NCI-H526 (cell line): ENCODE data around the gene PLGRKT.
"Not testable (repeated sequence)": the region's sequence is repeated elsewhere in the genome, so short reads cannot be mapped to it uniquely, and the experiment has no call there.

Source experiments
- DNase-seq, 2 experiments: peaks; one replicate each; lab custom pipeline; 2025; lab: John Stamatoyannopoulos, UW

The PLGRKT gene

DNA sequence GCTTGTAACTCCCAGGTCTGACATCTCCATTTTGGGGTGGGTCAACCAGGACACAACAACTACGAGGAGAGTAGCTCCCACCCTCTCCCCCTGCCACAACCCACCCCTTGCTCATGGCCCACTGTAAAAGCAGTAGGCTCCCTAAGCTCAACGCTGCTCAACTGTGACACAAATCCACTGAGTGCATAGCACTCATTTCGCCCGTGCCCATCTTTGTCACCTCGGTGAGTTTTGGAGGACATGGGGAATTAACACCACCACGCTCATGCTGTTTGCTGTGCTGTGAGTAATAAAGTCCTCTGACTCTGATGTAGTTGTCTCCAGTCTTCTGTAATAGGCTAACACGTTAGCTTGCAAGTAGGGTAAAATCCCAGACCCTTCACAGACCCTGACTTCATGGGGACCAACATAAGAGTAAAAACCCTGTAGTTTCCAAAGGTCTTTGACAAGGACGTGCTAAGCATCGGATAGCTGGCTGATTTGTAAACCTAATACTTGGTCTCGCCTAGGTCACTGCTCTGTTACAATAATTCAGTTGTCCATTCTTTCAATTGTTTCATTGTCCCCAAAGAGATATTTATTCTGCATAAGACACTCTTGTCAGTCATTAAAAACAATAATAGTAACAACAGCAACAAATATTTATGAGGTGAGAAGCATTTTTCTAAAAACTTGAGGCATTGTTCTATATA is 7.7 kb downstream of the PLGRKT start:
- no peak for DNase-seq

DNA sequence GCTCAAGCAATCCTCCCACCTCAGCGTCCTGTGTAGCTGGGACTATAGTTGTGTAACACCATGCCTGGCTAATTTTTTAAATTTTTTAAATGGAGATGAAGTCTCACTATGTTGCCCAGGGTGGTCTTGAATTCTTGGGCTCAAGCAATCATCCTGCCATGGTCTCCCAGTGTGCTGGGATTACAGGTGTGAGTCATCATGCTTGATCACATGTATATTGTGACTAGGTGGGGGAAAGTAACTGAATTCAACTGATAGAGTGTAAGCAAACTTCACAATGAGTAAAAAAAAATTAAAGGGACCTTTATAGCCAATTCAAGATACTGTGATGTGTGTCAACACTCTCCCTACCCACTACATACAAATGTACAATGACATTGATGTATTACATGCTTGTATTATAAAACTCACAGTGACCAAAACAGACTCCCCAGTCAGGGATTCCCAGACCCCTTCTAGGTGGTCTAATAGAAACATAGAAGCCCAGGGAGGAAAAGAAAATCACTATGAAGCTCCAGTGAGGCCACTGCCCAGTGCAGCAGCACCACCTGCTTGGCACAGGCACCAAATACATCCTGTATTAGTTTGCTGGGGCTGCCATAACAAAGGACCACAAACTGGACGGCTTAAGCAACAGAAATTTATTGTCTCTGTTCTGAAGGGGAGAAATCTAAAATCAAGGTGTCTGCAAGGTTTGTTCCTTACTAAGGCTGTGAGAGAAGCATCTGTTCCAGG is 8.8 kb downstream of the PLGRKT start:
- no peak for DNase-seq

DNA sequence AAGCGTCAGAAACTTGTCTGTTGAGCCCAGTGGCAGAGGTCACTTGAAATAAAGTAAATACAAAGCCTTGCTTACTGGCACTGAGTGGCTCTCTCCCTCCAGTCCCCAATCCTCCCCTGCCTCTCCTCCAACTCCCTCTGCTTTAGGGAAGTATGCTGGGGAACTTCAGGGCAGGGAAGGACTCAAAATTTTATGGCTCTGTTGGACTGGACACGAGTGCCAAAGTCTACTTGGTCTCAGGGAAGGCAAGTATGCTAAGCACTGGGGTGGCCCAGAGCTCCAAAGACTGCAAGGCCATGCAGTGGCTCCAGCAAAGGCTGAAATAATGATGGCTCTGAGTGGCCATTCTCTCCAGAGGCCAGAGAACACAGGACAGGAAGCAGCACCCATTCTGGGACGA is 9.6 kb downstream of the PLGRKT start:
- no peak for DNase-seq

- DNase-seq, result no peak
Measured at GRCh38 chr9:5427005-5427404, 10.7 kb downstream of the PLGRKT start.

GRCh38 chr9:5425006-5425628 is 12.6 kb downstream of the PLGRKT start:
- DNase-seq, result peak; percentile 38 to 57

GRCh38 chr9:5422276-5422675 is 15.4 kb downstream of the PLGRKT start:
- DNase-seq, result no peak

DNA sequence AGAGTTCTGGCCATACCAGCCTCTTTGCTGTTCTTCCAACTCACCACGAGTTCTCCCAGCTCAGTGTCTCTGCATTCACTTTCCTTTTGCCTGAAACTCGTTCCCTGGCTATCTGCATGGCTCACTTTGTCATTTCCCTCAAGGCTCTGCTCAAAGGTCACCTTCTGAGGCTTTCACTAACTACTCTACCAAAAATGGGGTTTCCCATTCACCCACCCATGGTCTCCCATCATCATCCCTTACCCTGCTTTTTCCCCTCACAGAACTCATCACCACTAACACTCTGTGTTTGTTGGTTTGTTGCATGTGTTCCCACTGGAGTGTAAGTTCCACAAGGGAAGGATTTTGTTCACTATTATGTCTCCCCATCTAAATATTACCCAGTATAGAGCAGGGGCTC is 16.6 kb downstream of the PLGRKT start:
- DNase-seq, result no peak

- DNase-seq, result no peak
Measured at GRCh38 chr9:5419987-5420386, 17.7 kb downstream of the PLGRKT start.

DNA sequence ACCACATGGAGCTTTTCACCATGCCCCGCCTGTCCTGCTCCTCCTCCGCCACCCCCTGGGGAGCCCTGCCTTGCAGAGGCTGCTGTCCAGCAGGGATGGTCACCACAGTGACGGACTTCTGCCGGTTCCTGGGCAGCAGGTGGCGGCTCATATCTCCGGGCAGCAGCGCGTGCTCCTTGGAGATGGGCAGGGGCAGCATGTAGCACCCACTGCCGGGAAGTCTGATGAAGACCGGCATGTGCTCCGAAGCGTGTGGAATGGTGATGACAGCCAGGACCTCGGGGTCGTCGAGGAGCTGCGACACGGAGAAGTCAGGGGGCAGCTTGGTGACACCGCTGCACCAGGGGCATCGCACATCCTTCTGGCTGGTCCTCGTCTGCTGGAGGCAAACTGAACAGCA is 19.2 kb downstream of the PLGRKT start:
- no peak for DNase-seq

DNA sequence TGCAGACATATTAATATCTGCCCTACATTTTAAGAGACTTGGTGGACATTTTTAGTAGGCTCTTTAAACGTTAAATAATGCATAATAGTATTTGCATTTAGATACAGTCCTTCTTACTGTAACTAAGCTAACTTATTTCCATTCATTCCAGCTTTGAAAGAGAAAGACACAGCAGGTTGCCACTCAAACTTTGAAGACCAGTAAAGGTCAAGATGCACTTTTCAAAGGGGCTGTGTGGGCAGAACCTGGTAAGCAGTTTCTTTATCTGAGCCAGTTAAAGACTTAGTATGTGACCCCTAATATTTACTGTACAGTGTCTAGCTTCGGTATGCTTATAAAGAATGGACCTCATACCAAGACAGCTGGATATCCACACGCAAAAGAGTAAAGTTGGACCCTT is 20.8 kb downstream of the PLGRKT start:
- DNase-seq, result no peak

GRCh38 chr9:5408596-5408995 is 29.1 kb downstream of the PLGRKT start:
- no peak for DNase-seq

GRCh38 chr9:5402217-5402616 is 35.5 kb downstream of the PLGRKT start:
- DNase-seq, result no peak

- not testable (repeated sequence) for DNase-seq
Measured at GRCh38 chr9:5397547-5397946, 40.2 kb downstream of the PLGRKT start.

DNA sequence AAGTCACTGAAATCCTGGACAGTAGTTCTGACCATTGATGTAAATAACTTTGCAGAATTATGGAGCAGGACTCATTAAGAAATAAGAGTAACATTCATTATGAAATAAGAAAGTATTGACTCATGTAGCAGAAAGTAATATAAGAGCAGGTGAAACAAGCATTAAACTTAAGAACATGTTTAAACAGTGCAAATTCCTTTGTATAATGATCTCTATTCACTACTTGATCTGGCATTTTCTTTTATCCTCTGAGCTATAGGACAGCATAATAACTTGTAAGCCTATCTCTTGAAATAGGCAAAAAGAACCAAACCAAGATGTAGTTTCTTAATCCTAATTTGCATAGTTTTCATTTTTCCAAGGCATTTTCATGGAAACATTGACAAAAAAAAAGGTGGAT is 42.3 kb downstream of the PLGRKT start:
- DNase-seq, result no peak

DNA sequence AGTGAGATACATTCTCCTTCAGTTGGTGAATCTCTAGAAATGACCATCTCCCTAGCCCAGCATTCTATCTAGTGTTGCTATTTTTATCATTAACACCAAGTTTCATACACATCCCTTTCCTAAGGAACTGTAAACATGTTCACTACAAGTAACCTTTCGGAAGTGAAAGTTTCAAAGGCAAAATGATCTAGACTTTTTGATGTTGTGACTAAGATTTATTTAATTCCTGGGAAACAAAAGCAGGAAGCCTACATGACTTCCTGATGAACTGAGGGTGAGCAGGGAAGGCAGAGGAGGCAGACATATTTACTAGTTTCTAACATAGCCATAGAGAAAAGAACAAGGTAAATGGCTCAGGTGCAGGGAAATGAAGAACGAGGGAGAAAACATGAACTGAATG is 43.7 kb downstream of the PLGRKT start:
- not testable (repeated sequence) for DNase-seq

DNA sequence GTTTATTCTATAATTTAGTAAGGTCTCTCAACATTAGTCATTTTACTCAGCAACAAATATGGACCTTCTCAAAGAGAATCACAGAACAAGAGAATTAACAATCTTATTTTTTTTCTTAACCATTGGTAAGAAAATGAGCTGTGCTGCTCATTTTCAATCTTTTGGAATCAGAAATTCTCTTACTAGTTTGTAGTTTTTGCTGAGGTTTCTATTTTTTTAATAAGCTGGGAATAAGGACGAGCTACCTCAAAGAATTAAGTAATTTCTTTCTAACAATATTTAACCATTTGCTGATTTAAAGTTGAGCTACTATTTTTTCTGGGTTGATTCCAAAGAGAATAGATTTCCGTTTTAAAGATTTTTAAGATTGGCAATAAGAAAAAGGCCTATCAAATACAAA is 44.2 kb downstream of the PLGRKT start:
- DNase-seq, result no peak

DNA sequence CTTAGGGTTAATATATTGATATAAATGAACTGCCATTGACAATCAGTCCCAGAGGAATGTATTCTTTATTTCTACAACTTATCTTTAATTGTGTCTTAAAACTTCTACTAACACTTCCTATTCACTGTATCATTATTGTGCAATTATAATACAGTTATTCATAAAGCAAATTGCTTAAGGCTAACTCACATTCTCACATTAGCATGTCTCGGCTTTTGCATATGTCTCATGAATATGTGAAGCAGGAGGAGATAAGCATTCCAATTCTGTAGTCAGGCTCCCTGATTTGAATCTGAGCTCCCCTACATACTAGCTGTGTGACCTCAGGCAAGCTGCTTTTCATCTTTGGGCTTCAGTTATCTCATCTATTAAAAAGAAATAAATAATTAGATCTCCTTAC is 45.4 kb downstream of the PLGRKT start:
- DNase-seq, result peak; percentile 68 to 71

- DNase-seq, result no peak
Measured at GRCh38 chr9:5389109-5389732, 48.5 kb downstream of the PLGRKT start.

DNA sequence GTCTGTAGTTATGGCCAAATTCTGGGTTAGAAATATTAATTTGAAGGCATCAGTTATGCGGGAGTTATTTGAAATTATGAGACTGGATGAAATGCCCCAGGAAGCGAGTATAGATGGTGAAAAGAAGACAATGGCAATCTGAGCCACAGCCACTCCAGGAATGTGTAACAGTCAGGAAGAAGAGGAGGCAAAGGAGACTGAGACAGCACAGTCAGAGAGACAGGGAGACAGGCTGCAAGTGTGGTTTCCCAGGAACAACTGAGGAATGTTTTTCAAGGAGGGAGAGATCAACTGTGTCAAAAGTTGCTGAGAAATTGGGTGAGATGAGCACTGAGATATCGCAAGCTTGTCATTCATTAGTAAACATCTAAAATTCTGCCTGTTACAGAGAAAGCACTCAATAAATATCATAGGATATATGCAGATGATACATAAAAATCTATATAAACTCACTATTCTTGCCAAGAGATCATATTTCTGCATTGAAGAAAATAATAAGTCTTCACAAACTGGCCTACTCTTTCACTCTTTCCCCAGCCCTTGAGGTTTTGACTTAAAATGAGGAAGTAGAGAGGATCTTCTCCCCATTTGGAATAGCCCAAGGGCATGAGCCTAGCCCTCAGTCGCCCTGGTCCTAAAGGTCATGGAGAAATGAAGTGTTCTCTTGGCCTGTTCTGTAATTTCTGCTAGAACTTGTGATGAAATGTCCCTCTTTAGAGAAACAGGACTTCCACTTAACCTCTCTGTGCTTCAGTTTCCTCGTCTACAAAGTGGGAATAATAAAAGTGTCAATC is 49.5 kb downstream of the PLGRKT start:
- DNase-seq, result no peak

DNA sequence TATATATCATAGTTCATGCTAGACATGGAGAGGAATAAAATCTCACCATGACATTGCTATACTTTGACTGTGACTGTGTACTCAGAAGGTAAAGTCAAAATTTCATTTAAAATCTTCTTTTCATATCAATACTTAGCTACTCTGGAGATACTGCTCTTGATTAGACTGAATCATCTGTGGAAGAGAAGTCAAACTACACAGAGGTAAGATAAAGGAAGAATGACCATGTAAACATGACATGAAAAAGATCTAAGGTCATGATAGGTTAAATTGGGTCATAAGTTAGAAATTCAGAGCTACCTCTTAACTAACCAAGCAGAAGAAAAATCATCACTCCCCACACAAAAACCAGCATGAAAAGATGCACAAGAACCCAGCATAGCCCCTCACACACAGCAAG is 53.3 kb downstream of the PLGRKT start:
- DNase-seq, result no peak

DNA sequence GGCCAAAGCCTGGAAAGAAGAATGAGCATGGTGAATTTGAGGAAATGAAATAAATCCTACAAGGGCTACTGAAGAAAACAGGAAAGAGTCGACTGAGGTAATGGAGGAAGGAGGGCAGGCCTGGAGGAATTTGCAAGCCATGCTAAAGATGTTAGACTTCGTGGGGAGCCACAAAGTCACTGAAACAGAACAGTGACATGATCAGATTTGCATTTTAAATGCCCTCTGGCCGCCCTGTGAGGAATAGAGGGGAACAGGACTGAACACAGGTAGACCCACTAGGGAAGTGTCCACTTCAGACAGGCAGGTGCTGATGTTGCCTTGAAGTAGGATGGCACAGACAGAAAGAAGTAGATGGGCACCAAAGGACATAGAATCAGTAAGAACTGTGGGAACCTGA is 55.2 kb downstream of the PLGRKT start:
- no peak for DNase-seq
